ENCODE results near the gene FRG1.
"Not testable (repeated sequence)": the region's sequence is repeated elsewhere in the genome, so short reads cannot be mapped to it uniquely, and the experiment has no call there.

- TF ChIP-seq CTCF, POLR2A (IDR thresholded peaks at IDR 0.05): not testable (repeated sequence)
Observed at GRCh38 chr4:189989941-189990340, 49.3 kb downstream of the FRG1 start.
